ENCODE results near the gene GLI3. TPM values are rescaled to one million over a fixed set of nuclear protein-coding genes. Genes with fewer than 3 reads are reported as not detected.

Gene GLI3
- total RNA-seq, 2 experiments from 2014 or later = 0.24 to 0.32 TPM

DNA sequence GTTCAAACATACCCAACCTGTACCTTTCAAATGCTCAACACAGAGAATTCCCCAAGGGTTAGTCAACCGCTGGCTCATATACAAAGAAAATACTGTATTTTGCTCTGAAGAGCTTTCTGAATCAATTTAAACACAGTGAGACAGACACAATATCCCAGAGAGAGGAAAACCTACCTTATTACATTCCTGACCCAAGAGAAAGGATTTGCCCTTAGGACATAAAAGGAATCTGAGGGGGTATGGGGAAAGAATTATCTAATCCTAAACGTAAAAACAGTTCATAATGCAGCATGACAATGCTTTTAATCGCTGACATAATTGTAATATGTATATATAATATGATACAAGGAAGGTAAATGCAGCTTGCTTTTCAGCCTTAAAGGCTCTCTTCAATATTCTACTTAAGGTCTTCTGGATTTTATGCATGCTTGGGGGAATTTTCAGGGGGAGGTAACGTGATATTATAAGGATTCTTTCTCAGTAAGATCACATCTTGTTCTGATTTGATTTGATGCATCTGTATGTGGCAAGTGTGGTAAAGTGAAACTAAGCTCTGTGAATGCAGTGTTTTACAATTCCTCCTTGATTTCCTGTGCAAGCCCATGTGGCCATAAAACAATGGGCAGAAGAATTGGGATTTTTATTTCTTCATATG lies 240.5 kb downstream of the GLI3 start:
- DNase-seq = no peak
- H3K4me3 Mint-ChIP-seq = no peak overlapping the region
- CTCF ChIA-PET = interaction anchor here (0.8 to 1.3 kb wide), 3 partner anchors 14 to 56 kb away, joined by 3 to 5 read pairs (median 3); no protein-coding TSS in a partner anchor
- H3K27ac Mint-ChIP-seq = no peak overlapping the region
- H3K9me3 Mint-ChIP-seq = no peaks in the 10 kb centered on the region
- no peaks in the 10 kb centered on the region for H3K4me1 Mint-ChIP-seq (ENCODE audit: low read depth)
- intact Hi-C loops (cut with micrococcal nuclease) = no loop called here
- H3K36me3 Mint-ChIP-seq (ENCODE audit: low read depth) = no peaks in the 10 kb centered on the region
- H3K27me3 Mint-ChIP-seq (ENCODE audit: low read depth) = peaks cover 14% of the 10 kb centered on the region

DNA sequence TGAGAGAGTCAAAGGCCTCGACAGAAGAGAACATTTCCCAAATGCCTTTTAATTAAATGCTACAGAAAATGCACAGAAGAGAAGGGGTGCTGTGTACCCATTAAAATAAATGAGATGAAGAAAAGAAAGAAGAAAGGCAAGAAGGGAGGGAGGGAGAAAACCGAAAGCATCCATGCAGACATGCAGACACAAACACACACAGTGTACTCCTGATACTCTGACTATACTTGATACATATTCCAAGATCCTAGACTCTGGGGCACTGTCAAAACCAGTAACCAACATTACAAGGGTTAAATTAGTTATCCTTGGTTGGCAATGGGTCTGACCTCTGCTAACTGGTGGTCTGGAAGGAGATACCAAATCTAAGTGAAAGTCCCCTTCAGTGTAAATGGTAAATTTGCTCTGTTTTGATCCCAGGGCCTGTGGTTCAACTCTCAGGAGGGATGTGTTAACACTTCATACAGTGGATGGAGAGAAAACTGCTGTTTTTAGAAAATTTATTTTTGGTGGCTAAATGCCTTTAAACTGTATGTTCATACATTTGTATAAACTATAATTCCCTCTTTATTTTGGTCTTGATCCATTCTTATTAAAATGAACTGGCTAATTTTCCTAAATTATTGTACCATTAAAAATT lies 241.3 kb downstream of the GLI3 start:
- Mint-ChIP-seq H3K27ac (no peak overlapping the region), H3K4me1 (ENCODE audit: low read depth) (no peaks in the 10 kb centered on the region), H3K27me3 (ENCODE audit: low read depth) (peaks cover 14% of the 10 kb centered on the region), H3K9me3 (no peaks in the 10 kb centered on the region), H3K36me3 (ENCODE audit: low read depth) (no peaks in the 10 kb centered on the region), H3K4me3 (no peak overlapping the region)
- intact Hi-C loops (cut with micrococcal nuclease) = no loop called here
- CTCF ChIA-PET = no interaction called here
- DNase-seq = no peak

DNA sequence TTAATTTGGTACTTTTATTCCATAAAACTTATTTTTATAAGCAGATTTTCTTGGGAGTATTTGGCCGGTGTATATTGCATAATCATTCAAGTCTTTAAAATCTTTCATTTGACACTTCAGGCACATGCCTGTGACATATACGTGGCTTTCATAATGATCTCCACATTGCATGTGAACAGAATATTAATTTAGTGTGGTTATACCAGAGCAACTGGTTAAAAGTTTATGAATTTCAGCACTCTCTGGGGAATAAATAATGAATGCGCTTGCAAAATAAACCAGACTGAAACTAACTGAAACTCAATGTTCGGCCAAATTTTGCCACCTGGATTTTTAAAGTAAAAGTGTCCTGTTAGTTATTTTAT lies 242.3 kb downstream of the GLI3 start:
- peaks cover 12% of the 10 kb centered on the region for H3K27me3 Mint-ChIP-seq (ENCODE audit: low read depth)
- no peak overlapping the region for H3K4me3 Mint-ChIP-seq
- H3K27ac Mint-ChIP-seq = no peak overlapping the region
- no peaks in the 10 kb centered on the region for H3K9me3 Mint-ChIP-seq
- H3K36me3 Mint-ChIP-seq (ENCODE audit: low read depth) = no peaks in the 10 kb centered on the region
- CTCF ChIA-PET = no interaction called here
- H3K4me1 Mint-ChIP-seq (ENCODE audit: low read depth) = no peaks in the 10 kb centered on the region
- no peak for DNase-seq
- intact Hi-C loops (cut with micrococcal nuclease) = no loop called here

DNA sequence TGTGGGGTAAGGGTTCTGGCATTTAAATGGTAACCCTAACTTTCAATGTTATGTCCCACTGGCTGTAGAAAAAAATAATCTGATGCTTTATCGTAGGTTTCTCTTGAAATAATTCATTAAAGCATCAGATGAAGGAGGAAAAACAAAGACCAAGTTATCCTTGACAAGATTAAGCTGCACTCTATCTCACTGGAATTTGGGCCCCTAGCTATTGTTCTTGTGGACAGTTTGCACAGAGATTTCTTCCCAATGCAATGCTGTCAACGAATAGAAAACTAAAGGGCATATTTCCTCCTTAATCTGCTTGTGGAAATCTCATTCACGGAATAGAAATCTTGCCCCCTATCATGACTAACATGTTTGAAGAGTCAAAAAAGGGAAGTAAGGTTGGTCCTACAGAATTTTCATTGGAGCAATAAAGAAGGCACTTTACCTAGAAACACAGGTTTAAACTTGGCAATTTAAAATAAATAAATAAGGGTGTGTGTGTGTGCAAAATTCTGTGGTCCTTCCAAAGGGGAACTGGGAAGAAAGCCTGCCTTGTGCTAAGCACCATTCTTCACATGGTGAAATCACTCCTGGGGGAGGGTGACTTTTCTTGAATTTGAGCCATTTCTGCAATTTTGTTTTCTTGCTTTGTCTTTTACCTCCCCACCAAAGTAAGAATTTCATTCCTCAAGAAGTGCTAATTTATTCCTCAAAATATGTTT lies 242.8 kb downstream of the GLI3 start:
- no peaks in the 10 kb centered on the region for H3K36me3 Mint-ChIP-seq (ENCODE audit: low read depth)
- peaks cover 7% of the 10 kb centered on the region for H3K27me3 Mint-ChIP-seq (ENCODE audit: low read depth)
- no peaks in the 10 kb centered on the region for H3K9me3 Mint-ChIP-seq
- intact Hi-C loops (cut with micrococcal nuclease) = no loop called here
- H3K27ac Mint-ChIP-seq = no peak overlapping the region
- no peak overlapping the region for H3K4me3 Mint-ChIP-seq
- no peaks in the 10 kb centered on the region for H3K4me1 Mint-ChIP-seq (ENCODE audit: low read depth)
- no peak for DNase-seq
- CTCF ChIA-PET = no interaction called here

DNA sequence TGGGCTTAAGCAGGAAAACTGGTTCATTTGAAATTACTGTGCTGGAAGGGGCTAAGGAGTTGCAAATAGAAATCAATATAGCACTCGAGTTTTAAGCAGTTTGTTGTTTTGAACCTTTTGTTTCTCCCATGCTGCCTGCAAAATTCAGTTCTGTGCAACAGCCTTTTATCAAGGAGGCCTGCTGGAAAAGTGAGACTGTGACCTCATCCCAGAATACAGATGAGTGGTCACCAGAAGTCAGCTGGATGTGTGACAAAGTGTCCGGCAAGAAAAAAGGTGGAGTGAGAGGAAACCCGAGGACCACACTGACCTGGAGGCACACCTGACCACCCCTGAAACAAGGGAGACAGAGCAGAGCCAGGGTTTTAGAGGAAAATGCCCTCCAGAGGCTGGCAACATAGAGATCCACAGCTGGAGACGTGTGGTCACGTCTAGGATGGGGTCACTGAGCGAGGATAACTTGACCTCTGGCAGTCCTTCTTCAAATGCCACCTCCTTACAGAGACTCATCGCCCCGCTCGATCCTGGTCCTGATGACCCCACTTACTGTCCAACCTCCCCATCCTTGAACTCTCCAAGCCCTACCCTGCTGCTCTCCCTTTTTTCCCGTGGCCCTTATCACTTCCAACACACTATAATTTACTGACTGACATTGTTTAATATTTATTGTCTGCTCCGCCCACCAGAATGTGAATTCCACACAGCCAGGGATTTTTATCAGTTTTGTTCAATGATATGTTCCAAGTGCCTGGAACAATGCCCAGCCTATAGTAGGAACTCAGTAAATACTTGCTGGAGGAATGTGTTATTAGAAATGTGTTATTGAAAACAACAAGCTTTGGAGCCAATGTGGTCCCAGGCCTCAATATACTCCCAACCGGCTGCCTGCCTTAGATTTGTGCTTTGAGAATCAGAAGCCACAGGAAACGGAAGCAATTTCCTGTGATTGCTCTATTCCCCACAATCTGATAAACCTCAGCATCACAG lies 243.8 kb downstream of the GLI3 start:
- intact Hi-C loops (cut with micrococcal nuclease) = no loop called here
- H3K4me1 Mint-ChIP-seq (ENCODE audit: low read depth) = no peaks in the 10 kb centered on the region
- no peaks in the 10 kb centered on the region for H3K9me3 Mint-ChIP-seq
- peaks cover 3% of the 10 kb centered on the region for H3K27me3 Mint-ChIP-seq (ENCODE audit: low read depth)
- no peaks in the 10 kb centered on the region for H3K36me3 Mint-ChIP-seq (ENCODE audit: low read depth)
- no peak for DNase-seq
- CTCF ChIA-PET = interaction anchor here (1.4 kb wide), 1 partner anchor 16 kb away, joined by 3 read pairs; no protein-coding TSS in a partner anchor
- H3K27ac Mint-ChIP-seq = no peak overlapping the region
- no peak overlapping the region for H3K4me3 Mint-ChIP-seq

DNA sequence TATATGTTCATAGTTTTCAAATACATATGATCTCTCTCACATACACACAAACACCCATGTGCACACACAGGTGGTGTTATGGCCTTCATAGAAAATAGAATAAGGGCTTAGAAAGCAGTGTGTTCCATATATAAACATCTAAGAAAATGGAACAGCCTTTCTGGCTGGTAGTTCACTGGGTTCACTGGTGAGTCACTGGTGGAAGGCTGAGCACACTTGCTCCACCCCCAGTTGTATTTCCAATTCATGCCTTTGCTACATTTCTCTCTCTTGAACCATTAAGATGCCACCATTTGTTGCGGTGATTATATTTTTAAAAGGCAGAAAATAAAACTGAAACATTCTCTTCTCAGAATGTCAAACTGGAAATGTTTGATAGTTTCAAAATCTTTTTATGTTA lies 252.1 kb downstream of the GLI3 start:
- H3K36me3 Mint-ChIP-seq (ENCODE audit: low read depth) = no peaks in the 10 kb centered on the region
- no peaks in the 10 kb centered on the region for H3K4me1 Mint-ChIP-seq (ENCODE audit: low read depth)
- H3K27ac Mint-ChIP-seq = no peak overlapping the region
- CTCF ChIA-PET = interaction anchor here (1.5 kb wide), 1 partner anchor 10 kb away, joined by 3 read pairs; no protein-coding TSS in a partner anchor
- peaks cover 3% of the 10 kb centered on the region for H3K27me3 Mint-ChIP-seq (ENCODE audit: low read depth)
- H3K9me3 Mint-ChIP-seq = no peaks in the 10 kb centered on the region
- intact Hi-C loops (cut with micrococcal nuclease) = no loop called here
- H3K4me3 Mint-ChIP-seq = no peak overlapping the region
- no peak for DNase-seq

DNA sequence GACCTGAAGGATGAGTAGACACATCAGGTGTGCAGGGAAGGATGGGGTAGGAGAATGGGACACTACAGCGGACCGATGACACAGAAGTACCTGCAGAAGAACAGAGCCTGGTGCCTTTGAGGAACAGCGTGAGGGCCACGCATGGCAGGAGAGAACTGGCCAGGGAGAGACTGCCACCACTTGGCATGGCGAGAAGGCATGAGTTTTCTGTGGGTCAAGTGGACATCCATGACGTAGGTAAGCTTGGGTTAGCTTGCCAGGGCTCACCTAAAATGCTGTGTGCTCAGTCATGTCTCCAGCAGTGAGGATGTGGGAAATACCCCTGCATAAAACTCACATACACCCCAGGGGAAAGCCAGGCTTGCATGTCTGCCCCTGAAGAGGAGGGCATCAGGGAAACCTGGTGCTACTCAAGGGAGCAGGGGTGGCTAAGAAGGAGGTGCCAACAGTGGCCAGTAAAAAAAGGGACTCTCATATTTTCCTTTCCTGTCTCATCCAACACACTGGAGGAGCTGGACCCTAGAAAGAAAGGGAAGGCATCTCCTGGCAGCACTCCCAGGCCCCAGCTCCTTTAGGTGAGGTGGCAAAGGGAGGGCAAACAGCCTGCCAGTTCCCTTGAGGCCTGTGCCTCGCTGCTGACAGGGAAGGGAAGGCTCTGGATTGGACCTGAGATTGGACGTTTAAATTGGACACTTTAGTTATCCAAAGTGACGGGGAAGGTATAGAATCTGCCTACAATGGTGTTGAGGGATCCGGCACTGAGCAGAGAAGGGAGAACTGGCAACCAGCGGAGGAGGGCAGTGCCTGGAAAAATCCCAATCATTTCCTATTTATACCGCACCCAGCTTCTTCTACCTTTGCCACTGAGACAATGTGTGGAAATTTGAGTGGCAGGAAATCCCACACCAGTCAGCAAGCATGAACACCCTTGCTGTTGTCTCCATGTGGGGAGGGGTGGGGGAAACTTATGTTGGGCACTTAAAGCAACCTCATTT lies 255.7 kb downstream of the GLI3 start:
- intact Hi-C loops (cut with micrococcal nuclease) = no loop called here
- no peak for DNase-seq
- Mint-ChIP-seq H3K9me3 (no peaks in the 10 kb centered on the region), H3K27ac (no peak overlapping the region), H3K36me3 (ENCODE audit: low read depth) (no peaks in the 10 kb centered on the region), H3K4me3 (no peak overlapping the region), H3K27me3 (ENCODE audit: low read depth) (peaks cover 6% of the 10 kb centered on the region), H3K4me1 (ENCODE audit: low read depth) (no peaks in the 10 kb centered on the region)
- CTCF ChIA-PET = interaction anchor here (0.5 to 1.7 kb wide), 2 partner anchors 16 to 205 kb away, joined by 3 read pairs; no protein-coding TSS in a partner anchor

DNA sequence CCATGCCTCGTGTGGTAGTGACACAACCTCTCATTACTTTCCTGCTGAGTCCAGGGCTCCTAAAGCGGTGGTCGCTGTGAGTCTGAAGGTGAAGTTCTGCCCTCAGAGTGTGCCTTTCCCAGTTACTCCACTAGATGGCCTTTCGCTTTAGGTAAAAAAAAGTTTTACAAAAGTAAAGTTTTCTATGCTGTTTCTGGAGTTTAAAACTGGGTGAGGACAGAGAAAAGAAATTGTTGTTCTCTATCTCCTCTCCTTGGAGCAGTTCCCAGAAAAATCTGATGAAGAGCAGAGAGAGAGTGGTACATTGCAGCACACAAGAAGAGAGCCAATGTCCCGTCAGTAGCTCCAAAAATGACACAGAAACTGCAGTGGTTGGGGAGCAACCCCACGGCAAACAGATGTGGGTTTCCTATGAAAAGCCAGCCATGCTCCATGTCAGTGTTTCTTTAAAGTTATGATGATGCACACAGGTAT lies 257.1 kb downstream of the GLI3 start:
- H3K4me1 Mint-ChIP-seq (ENCODE audit: low read depth) = no peaks in the 10 kb centered on the region
- peaks cover 9% of the 10 kb centered on the region for H3K27me3 Mint-ChIP-seq (ENCODE audit: low read depth)
- DNase-seq = peak; percentile 8
- H3K36me3 Mint-ChIP-seq (ENCODE audit: low read depth) = no peaks in the 10 kb centered on the region
- no peaks in the 10 kb centered on the region for H3K9me3 Mint-ChIP-seq
- no peak overlapping the region for H3K27ac Mint-ChIP-seq
- CTCF ChIA-PET = interaction anchor here (0.7 to 3.4 kb wide), 6 partner anchors 35 to 861 kb away, joined by 3 to 21 read pairs (median 4); no protein-coding TSS in a partner anchor
- intact Hi-C loops (cut with micrococcal nuclease) = loop anchor here (1.0 to 5.0 kb wide), 2 partner anchors 711 to 862 kb away; no protein-coding TSS in a partner anchor
- H3K4me3 Mint-ChIP-seq = no peak overlapping the region

DNA sequence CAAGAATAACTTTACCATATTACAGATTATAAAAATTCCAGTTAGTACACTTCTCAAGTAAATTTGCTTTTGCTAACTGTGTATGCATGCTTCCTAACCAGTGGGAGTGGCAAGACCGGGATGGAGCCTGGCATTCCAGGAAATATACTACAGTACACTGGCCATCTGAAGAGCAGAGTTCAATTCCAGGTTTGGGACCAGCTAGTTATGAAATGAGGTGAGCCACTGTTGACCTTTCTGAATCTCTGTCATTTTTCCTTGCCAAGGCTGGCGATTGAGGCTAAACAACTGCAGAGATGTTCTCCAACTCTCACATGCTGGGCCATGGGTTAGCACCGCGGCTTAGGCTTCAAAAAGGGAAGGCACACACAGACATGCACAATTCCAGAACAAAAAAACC lies 258.2 kb downstream of the GLI3 start:
- Mint-ChIP-seq H3K9me3 (no peaks in the 10 kb centered on the region), H3K27ac (no peak overlapping the region), H3K36me3 (ENCODE audit: low read depth) (no peaks in the 10 kb centered on the region), H3K27me3 (ENCODE audit: low read depth) (peaks cover 9% of the 10 kb centered on the region), H3K4me1 (ENCODE audit: low read depth) (no peaks in the 10 kb centered on the region), H3K4me3 (no peak overlapping the region)
- CTCF ChIA-PET = interaction anchor here (0.8 to 3.4 kb wide), 5 partner anchors 35 to 862 kb away, joined by 3 to 21 read pairs (median 4); no protein-coding TSS in a partner anchor
- intact Hi-C loops (cut with micrococcal nuclease) = loop anchor here (1.0 to 5.0 kb wide), 2 partner anchors 712 to 863 kb away; no protein-coding TSS in a partner anchor
- no peak for DNase-seq

DNA sequence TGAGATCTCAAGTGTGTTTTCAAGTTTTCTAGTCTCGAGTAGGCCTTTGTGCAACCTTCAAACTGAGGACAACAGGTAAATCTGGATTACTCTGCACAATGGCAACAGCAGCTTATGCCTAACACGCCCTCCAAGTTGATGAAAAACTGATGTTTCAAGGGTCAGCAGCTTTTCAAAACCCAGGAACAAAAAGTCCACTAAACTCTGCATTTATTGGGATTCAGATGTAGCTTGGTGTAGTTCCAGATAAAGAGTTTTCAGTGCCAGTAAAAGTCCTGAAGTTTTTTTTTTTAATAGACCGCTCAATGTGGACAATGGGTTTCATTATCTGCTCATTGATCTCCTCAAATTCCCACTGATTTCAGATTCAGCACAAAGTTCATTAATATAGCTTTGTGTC lies 259.3 kb downstream of the GLI3 start:
- peaks cover 9% of the 10 kb centered on the region for H3K27me3 Mint-ChIP-seq (ENCODE audit: low read depth)
- no peaks in the 10 kb centered on the region for H3K9me3 Mint-ChIP-seq
- H3K27ac Mint-ChIP-seq = no peak overlapping the region
- H3K4me1 Mint-ChIP-seq (ENCODE audit: low read depth) = no peaks in the 10 kb centered on the region
- intact Hi-C loops (cut with micrococcal nuclease) = loop anchor here (2.0 to 5.0 kb wide), 2 partner anchors 865 to 899 kb away; no protein-coding TSS in a partner anchor
- H3K36me3 Mint-ChIP-seq (ENCODE audit: low read depth) = no peaks in the 10 kb centered on the region
- DNase-seq = no peak
- H3K4me3 Mint-ChIP-seq = no peak overlapping the region
- CTCF ChIA-PET = interaction anchor here (0.6 to 3.4 kb wide), 10 partner anchors 15 to 1462 kb away, joined by 3 to 21 read pairs (median 3); no protein-coding TSS in a partner anchor
